ENCODE results near the gene CSMD2.

GRCh38 chr1:33944846-33945245 lies 220.2 kb downstream of the CSMD2 start:
- TF ChIP-seq ZNF274 (IDR thresholded peaks at IDR 0.05; ENCODE audit: borderline replicate concordance, extremely low read depth, low read length) = no peak
- TF ChIP-seq CBX8 (IDR thresholded peaks at IDR 0.05; ENCODE audit: borderline replicate concordance, low read depth, low read length) = no peak
- TF ChIP-seq TAF1 (IDR thresholded peaks at IDR 0.05; ENCODE audit: low read depth, low read length) = no peak
- TF ChIP-seq POLR2A (IDR thresholded peaks at IDR 0.05; ENCODE audit: control extremely low read depth in 1 of 2, low read depth in 2 of 2, low read length in 2 of 2) = no peak
